BLaER1 (cell line): ENCODE data around the gene SYTL1.

Source experiments
- H3K27ac ChIP-seq: shearing (Covaris generic); formaldehyde crosslinking; 2 replicates; pipeline ENCODE4 v1.8.1; 2022
- H3K27me3 ChIP-seq: shearing (Covaris generic); formaldehyde crosslinking; 2 replicates; pipeline ENCODE4 v1.8.1; 2022
- H3K36me3 ChIP-seq: shearing (Covaris generic); formaldehyde crosslinking; 2 replicates; pipeline ENCODE4 v1.8.1; 2022
- H3K4me1 ChIP-seq: shearing (Covaris generic); formaldehyde crosslinking; 2 replicates; pipeline ENCODE4 v1.8.1; 2022
- H3K4me2 ChIP-seq: shearing (Covaris generic); formaldehyde crosslinking; 2 replicates; pipeline ENCODE4 v1.8.1; 2022
- H3K4me3 ChIP-seq: shearing (Covaris generic); formaldehyde crosslinking; 2 replicates; pipeline ENCODE4 v1.8.1; 2022
- H3K9ac ChIP-seq: shearing (Covaris generic); formaldehyde crosslinking; 2 replicates; pipeline ENCODE4 v1.8.1; 2022
- H3K9me3 ChIP-seq: shearing (Covaris generic); formaldehyde crosslinking; 2 replicates; pipeline ENCODE4 v1.8.1; 2022
- H4K20me1 ChIP-seq: shearing (Covaris generic); formaldehyde crosslinking; 2 replicates; pipeline ENCODE4 v1.8.1; 2022
- Cebpa-rat ChIP-seq: shearing (Covaris generic); IDR thresholded peaks from 2 replicates; pipeline ENCODE4 v1.8.1; 2022

The SYTL1 gene, protein sequence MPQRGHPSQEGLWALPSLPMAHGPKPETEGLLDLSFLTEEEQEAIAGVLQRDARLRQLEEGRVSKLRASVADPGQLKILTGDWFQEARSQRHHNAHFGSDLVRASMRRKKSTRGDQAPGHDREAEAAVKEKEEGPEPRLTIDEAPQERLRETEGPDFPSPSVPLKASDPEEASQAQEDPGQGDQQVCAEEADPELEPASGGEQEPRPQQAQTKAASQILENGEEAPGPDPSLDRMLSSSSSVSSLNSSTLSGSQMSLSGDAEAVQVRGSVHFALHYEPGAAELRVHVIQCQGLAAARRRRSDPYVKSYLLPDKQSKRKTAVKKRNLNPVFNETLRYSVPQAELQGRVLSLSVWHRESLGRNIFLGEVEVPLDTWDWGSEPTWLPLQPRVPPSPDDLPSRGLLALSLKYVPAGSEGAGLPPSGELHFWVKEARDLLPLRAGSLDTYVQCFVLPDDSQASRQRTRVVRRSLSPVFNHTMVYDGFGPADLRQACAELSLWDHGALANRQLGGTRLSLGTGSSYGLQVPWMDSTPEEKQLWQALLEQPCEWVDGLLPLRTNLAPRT

DNA sequence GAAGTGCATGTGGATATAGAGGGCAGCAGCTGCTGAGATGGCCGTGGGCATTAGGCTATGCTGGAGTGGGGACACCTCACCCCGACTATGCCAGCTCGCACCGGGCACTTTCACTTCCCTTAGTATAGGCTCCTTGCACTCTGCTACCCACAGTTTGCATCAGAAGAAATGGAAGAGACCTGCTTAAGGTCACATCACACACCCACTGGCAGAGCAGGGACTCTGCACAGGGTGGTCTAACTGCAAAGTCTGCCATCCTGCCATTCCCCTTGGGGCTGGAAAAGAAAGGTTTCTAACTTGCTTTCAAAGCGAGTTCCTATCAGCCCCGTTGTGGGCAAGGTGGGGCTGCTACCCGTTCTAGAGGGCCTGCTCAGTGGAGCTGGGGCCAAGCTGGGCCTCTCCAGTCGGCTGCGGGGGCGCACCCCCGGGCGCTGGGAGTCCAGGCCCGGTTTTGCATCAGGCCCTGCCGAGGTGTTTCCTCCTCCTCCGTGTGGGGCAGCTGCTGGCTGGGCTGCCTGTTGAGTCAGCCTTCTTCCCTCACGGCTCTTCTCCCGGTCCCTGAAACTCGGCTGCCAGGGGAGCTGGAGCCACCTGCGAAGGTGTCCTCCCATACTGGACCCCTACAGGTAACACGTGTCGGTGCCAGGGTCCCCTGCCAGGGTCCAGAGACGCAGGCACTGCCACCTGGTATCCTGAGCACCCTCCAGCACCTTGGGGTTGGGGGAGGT is at the start of gene SYTL1:
Gene SYTL1 (plus strand): TSS at position 498 of the 728 bp plus-strand sequence. CDS start 3,313 bp downstream, outside the sequence.
- Histone ChIP-seq H3K4me3 (peak within 1 kb of the TSS; percentile 78), H3K4me1 (peaks cover 67% of the 10 kb centered on the region), H3K36me3 (peaks cover 27% of the 10 kb centered on the region), H3K9ac (peak within 1 kb of the TSS; percentile 84), H3K9me3 (no peaks in the 10 kb centered on the region), H4K20me1 (peaks cover 6% of the 10 kb centered on the region; the same call in 1 of the 2 replicates), H3K27me3 (no peaks in the 10 kb centered on the region), H3K27ac (peak within 1 kb of the TSS; percentile 91), H3K4me2 (peak within 1 kb of the TSS; percentile 94)
- no peak for TF ChIP-seq Cebpa-rat

DNA sequence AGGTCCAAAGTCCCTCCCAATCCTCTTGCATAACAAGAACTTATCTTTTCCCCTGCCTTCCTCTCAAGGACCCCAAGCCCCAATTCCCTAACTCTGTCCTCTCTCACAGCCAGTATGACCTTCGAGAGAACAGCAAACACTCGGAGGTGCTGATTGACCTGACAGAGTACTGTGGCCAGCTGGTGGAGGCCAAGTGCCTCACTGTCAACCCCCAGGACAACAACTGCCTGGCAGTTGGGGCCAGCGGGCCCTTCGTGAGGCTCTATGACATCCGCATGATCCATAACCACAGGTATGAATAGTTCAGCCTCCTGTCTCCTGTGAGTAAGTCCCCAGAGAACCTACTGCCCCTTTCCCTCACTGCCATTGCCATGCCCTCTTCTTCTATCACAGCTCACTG is 49.7 kb upstream of the SYTL1 start:
- peaks cover 85% of the 10 kb centered on the region for H3K36me3 ChIP-seq
- no peaks in the 10 kb centered on the region for H4K20me1 ChIP-seq
- no peaks in the 10 kb centered on the region for H3K4me1 ChIP-seq
- H3K4me2 ChIP-seq: no peak overlapping the region
- no peak for TF ChIP-seq Cebpa-rat
- H3K9me3 ChIP-seq: no peaks in the 10 kb centered on the region
- H3K27me3 ChIP-seq: no peaks in the 10 kb centered on the region
- no peak overlapping the region for H3K9ac ChIP-seq
- no peak overlapping the region for H3K4me3 ChIP-seq
- H3K27ac ChIP-seq: no peak overlapping the region

DNA sequence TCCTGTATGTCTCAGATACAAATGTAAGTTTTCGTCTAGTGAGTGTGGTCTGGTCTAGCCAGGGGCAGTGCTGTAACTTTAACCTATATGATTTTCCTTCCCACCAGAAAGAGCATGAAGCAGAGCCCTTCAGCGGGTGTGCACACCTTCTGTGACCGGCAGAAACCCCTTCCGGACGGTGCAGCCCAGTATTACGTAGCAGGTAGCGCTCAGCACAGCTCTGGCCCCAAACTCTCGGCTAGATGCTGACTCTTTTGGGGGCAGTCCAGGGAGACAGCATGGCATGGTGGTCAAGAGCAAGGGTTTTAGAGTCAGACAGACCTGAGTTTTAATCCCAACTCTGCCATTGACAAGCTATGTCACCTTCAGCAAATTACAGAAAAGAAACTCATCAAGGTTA is 47.9 kb upstream of the SYTL1 start:
- Histone ChIP-seq H3K4me1 (no peaks in the 10 kb centered on the region), H3K36me3 (peaks cover 93% of the 10 kb centered on the region), H4K20me1 (no peaks in the 10 kb centered on the region), H3K27me3 (no peaks in the 10 kb centered on the region), H3K9ac (no peak overlapping the region), H3K4me2 (no peak overlapping the region), H3K27ac (no peak overlapping the region), H3K4me3 (no peak overlapping the region), H3K9me3 (no peaks in the 10 kb centered on the region)
- no peak for TF ChIP-seq Cebpa-rat

DNA sequence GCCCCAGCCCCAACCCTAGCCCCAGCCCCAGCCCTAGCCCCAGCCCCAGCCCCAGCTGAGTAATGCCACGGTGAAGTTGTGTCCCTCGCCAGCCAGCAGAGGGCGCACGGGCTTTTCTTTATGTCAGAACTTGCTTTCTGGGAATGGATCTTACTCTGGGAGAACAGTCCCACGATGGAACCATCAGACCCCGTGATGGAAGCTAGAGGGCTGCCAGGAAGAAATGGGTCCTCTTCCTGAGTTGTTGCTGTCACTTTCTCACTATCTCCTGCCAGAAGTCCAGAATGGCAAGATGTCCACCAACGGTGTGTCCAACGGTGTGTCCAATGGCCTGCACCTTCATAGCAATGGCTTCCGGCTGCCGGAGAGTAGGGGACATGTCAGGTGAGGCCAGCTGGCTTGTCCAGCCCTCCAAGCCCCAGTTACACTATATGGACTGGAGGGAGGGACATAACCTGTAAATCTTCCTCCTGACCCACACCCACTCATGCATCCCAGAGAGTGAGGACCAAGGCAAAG is 45.0 kb upstream of the SYTL1 start:
- Histone ChIP-seq H3K4me2 (no peak overlapping the region), H3K4me3 (no peak overlapping the region), H3K36me3 (peaks cover 83% of the 10 kb centered on the region), H3K27ac (no peak overlapping the region), H3K27me3 (no peaks in the 10 kb centered on the region), H3K9ac (no peak overlapping the region), H3K9me3 (no peaks in the 10 kb centered on the region), H3K4me1 (peaks cover 29% of the 10 kb centered on the region), H4K20me1 (no peaks in the 10 kb centered on the region)
- TF ChIP-seq Cebpa-rat: no peak

DNA sequence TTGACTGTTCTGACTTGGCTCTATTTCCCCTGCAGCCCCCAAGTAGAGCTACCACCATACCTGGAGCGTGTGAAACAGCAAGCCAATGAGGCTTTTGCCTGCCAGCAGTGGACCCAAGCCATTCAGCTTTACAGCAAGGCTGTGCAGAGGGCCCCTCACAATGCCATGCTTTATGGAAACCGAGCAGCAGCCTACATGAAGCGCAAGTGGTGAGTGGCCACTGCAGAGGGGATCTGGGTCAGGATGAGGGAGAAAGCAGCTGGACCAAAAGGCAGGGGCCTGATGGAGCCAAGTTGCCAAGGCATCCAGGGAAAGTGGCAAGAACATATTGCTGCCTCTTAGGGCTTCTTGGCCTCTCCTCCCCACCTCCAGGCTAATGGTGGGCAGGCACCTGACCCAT is 43.9 kb upstream of the SYTL1 start:
- H3K4me1 ChIP-seq: peaks cover 34% of the 10 kb centered on the region
- H3K9me3 ChIP-seq: no peaks in the 10 kb centered on the region
- H4K20me1 ChIP-seq: no peaks in the 10 kb centered on the region
- no peak overlapping the region; the same call in 1 of the 2 replicates for H3K9ac ChIP-seq
- H3K36me3 ChIP-seq: peaks cover 83% of the 10 kb centered on the region
- no peak overlapping the region for H3K27ac ChIP-seq
- no peak overlapping the region for H3K4me3 ChIP-seq
- TF ChIP-seq Cebpa-rat: no peak
- H3K4me2 ChIP-seq: no peak overlapping the region
- no peaks in the 10 kb centered on the region for H3K27me3 ChIP-seq

DNA sequence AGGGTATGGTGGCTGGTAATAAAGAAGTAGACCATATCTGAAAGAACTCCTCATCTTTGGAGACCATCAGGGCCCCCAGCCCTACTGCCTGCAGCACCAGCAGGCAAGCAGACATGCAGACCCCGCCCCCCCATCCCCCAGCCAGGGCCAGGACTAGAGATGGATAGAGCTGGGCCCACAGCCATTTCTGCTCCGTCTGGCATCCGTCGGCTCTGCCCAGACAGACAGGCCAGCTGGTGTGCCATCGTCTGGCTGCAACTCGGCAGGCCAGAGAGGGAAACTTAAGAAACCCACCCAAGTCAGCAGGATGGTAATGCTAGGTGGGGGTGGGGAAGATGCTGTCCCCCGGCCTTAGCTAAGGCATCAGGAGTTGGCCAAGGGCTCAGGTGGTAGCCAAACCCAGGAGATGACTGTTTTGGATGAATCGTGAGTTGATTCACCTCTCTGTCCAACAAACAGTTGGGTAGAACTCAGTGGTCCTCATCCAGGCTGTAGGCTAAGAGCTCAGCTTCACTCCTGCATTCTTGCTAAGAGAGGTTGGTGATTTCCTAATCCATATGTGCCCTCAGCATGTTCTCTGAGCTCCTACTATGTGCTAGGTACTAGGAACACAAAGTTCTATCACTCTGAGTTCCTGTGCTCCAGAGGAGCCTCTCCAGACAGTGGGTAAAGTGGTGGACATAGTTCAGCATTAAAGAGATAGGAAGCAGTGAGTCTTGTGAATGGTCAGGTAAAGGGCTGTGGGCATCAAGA is 43.0 kb upstream of the SYTL1 start:
- H3K9me3 ChIP-seq: no peaks in the 10 kb centered on the region
- no peak overlapping the region for H3K4me3 ChIP-seq
- 0 out of 2 replicates have a peak overlapping the region, but pooled peaks have one; percentile 75 for H3K9ac ChIP-seq
- peaks cover 34% of the 10 kb centered on the region for H3K4me1 ChIP-seq
- H4K20me1 ChIP-seq: no peaks in the 10 kb centered on the region
- H3K36me3 ChIP-seq: peaks cover 82% of the 10 kb centered on the region
- H3K27ac ChIP-seq: peak overlapping the region; percentile 84; the same call in 1 of the 2 replicates
- H3K27me3 ChIP-seq: no peaks in the 10 kb centered on the region
- peak overlapping the region; percentile 84 for H3K4me2 ChIP-seq
- TF ChIP-seq Cebpa-rat: no peak

DNA sequence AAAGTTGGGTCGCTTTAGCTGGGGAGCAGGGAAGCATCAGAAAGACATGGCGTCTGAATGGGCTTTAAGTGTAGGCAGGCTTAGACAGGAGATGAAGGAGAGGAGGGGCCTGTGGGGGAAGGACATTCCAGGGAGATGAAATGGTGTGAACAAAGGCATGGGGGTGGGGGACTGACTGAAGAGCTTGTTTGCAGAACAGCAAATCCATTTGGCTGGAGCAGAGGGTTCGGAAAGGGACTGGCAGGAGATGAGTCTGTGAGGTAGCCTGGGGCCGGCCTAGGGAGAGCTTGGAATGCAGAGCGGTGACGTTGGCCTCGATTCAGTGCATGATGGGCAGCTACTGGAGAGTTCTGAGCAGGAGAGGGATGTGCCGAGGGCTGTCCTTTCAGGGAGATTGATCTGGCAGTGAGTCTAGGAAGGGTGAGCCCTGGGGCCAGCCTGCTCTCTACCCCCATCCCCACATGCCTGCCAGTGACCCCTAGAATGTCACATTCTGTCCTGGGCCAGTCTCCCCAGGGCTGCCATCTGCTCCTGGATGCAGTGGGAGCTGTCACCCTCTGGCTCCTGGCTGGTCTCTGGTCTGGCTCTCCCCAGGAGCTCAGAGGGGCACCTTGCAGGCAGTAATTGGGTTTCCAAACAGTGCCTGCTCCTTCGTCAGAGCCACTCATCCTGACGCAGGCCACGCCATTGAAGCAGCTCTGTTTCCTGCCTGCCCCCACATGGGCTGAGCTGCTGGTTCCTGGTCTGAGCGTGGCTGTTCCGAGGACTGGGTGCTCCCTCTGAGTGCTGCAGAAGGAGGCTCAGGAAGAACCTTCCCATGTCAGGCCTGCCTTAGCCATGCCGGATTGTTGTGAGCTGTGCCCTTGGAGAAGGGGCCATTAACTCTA is 42.2 kb upstream of the SYTL1 start:
- Histone ChIP-seq H3K4me1 (peaks cover 34% of the 10 kb centered on the region), H3K4me3 (no peak overlapping the region), H3K9me3 (no peaks in the 10 kb centered on the region), H3K27me3 (no peaks in the 10 kb centered on the region), H3K9ac (peak overlapping the region; percentile 75), H3K36me3 (peaks cover 82% of the 10 kb centered on the region), H4K20me1 (no peaks in the 10 kb centered on the region), H3K27ac (peak overlapping the region; percentile 84), H3K4me2 (peak overlapping the region; percentile 84)
- no peak for TF ChIP-seq Cebpa-rat

DNA sequence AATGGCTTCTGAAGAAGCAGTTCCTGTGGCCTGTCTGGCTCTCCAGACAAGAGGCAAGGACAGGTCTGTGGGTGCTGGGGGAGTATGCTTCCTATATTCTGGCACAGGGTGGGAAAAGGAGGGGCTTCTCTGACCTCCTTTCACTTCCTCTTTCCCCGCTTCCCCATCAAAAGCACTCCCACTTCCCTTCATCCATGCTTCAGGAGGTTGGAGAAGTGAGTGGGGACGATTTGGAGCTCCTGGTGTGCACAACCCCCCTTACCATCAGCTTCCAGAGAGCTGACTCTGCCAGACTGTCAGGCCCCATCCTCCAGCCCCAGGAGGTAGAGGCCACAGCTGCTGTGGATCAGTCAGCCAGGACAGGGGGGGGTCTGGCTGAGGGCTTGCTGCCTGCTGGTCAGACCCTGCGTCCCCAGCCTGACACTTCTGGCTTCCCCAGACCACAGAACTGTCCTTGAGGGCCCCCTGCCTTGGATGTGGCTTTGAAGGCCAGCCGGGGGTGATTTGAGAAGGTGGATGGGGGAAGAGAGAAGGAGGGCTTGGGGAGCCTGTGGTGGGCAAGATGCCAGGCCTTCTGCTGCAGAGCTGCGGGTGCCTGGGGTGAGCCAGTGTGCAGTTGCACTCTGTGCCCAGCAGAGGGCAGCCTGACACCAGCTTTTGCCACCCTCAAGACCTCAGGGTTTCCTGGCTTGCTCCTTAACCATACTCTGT is 41.3 kb upstream of the SYTL1 start:
- no peak for TF ChIP-seq Cebpa-rat
- Histone ChIP-seq H3K27ac (peak overlapping the region; percentile 84), H3K9me3 (no peaks in the 10 kb centered on the region), H3K27me3 (no peaks in the 10 kb centered on the region), H3K4me3 (peak overlapping the region; percentile 33; the same call in 1 of the 2 replicates), H3K9ac (peak overlapping the region; percentile 75), H3K4me1 (peaks cover 34% of the 10 kb centered on the region), H4K20me1 (no peaks in the 10 kb centered on the region), H3K36me3 (peaks cover 82% of the 10 kb centered on the region), H3K4me2 (peak overlapping the region; percentile 84)
